ENCODE results near the gene TRIP10. TPM values are rescaled to one million over a fixed set of nuclear protein-coding genes. Genes with fewer than 3 reads are reported as not detected.
A peak's percentile ranks its signal among the peaks of the same experiment; 100 is the strongest.
"Not testable (repeated sequence)": the region's sequence is repeated elsewhere in the genome, so short reads cannot be mapped to it uniquely, and the experiment has no call there.

TRIP10 gene
- total RNA-seq, 1 donor from 2014 or later, result 79.5 TPM

GRCh38 chr19:6743714-6744380 lies 4.4 kb downstream of the TRIP10 start:
- no peaks in the 10 kb centered on the region for H3K27me3 ChIP-seq (ENCODE audit: control insufficient read depth, insufficient read depth, low read length)
- H3K4me3 ChIP-seq (ENCODE audit: low read depth, low read length), result no peak overlapping the region
- no peak for TF ChIP-seq CTCF (IDR thresholded peaks at IDR 0.05; ENCODE audit: insufficient read depth, low read length, severe bottlenecking)
- DNase-seq (ENCODE audit: low read depth), result no peak
- peaks cover 36% of the 10 kb centered on the region for H3K36me3 ChIP-seq (ENCODE audit: control insufficient read depth, insufficient read depth, low read length)
- no peak for FAIRE-seq

- H3K4me3 ChIP-seq (ENCODE audit: low read depth, low read length), result no peak overlapping the region
- no peak for TF ChIP-seq CTCF (IDR thresholded peaks at IDR 0.05; ENCODE audit: insufficient read depth, low read length, severe bottlenecking)
- FAIRE-seq (peak; percentile 13), DNase-seq (ENCODE audit: low read depth) (peak; percentile 77)
- no peaks in the 10 kb centered on the region for H3K27me3 ChIP-seq (ENCODE audit: control insufficient read depth, insufficient read depth, low read length)
- H3K36me3 ChIP-seq (ENCODE audit: control insufficient read depth, insufficient read depth, low read length), result peaks cover 39% of the 10 kb centered on the region
Observed at GRCh38 chr19:6744381-6745301, 5.2 kb downstream of the TRIP10 start.

- peaks cover 45% of the 10 kb centered on the region for H3K36me3 ChIP-seq (ENCODE audit: control insufficient read depth, insufficient read depth, low read length)
- FAIRE-seq (no peak), DNase-seq (ENCODE audit: low read depth) (no peak)
- TF ChIP-seq CTCF (IDR thresholded peaks at IDR 0.05; ENCODE audit: insufficient read depth, low read length, severe bottlenecking), result no peak
- H3K27me3 ChIP-seq (ENCODE audit: control insufficient read depth, insufficient read depth, low read length), result no peaks in the 10 kb centered on the region
- H3K4me3 ChIP-seq (ENCODE audit: low read depth, low read length), result no peak overlapping the region
Observed at GRCh38 chr19:6745965-6746364, 6.5 kb downstream of the TRIP10 start.

GRCh38 chr19:6748543-6748942 lies 9.1 kb downstream of the TRIP10 start:
- not testable (repeated sequence) for FAIRE-seq; H3K4me3 ChIP-seq (ENCODE audit: low read depth, low read length); H3K27me3 ChIP-seq (ENCODE audit: control insufficient read depth, insufficient read depth, low read length); DNase-seq (ENCODE audit: low read depth)
- H3K36me3 ChIP-seq (ENCODE audit: control insufficient read depth, insufficient read depth, low read length), result peaks cover 48% of the 10 kb centered on the region

- H3K36me3 ChIP-seq (ENCODE audit: control insufficient read depth, insufficient read depth, low read length), result peaks cover 49% of the 10 kb centered on the region
- DNase-seq (ENCODE audit: low read depth) (no peak), FAIRE-seq (no peak)
- no peak for TF ChIP-seq CTCF (IDR thresholded peaks at IDR 0.05; ENCODE audit: insufficient read depth, low read length, severe bottlenecking)
- H3K4me3 ChIP-seq (ENCODE audit: low read depth, low read length), result no peak overlapping the region
- H3K27me3 ChIP-seq (ENCODE audit: control insufficient read depth, insufficient read depth, low read length), result no peaks in the 10 kb centered on the region
Observed at GRCh38 chr19:6750062-6750461, 10.6 kb downstream of the TRIP10 start.

- FAIRE-seq, result no peak
Observed at GRCh38 chr19:6751189-6751588, 11.7 kb downstream of the TRIP10 start.

More at GRCh38 chr19:6751189-6751588, 11.7 kb downstream of the TRIP10 start:
- no peaks in the 10 kb centered on the region for H3K27me3 ChIP-seq (ENCODE audit: control insufficient read depth, insufficient read depth, low read length)
- H3K4me3 ChIP-seq (ENCODE audit: low read depth, low read length), result no peak overlapping the region
- peaks cover 47% of the 10 kb centered on the region for H3K36me3 ChIP-seq (ENCODE audit: control insufficient read depth, insufficient read depth, low read length)
- DNase-seq (ENCODE audit: low read depth), result no peak
- TF ChIP-seq CTCF (IDR thresholded peaks at IDR 0.05; ENCODE audit: insufficient read depth, low read length, severe bottlenecking), result no peak

Measured in bronchial epithelial cell (primary cell).